HFF-Myc (cell line): Measurements from ENCODE around the gene ASB18.

ENCODE experiments used
- DNase-seq: peaks from one replicate; pipeline ENCODE4 v3.0.0-alpha.2; 2011; ENCODE audit warnings: low read depth; ENCODE audit errors: extremely low read depth
- H3K4me3 ChIP-seq: replicated peaks from 2 replicates; pipeline ENCODE4 v1.5.1; 2011; ENCODE audit warnings: low read depth, mild to moderate bottlenecking, control low read depth, low read length
- TF ChIP-seq, protein P1 (sequence below): IDR thresholded peaks from 2 replicates; pipeline ENCODE4 v1.5.1; 2012; ENCODE audit warnings: mild to moderate bottlenecking, low read depth, low read length, control low read depth; ENCODE audit errors: missing control alignments

Gene ASB18

GRCh38 chr2:236177967-236178889 lies 86.0 kb downstream of the ASB18 start:
- no peak for DNase-seq
- TF ChIP-seq, protein P1, sequence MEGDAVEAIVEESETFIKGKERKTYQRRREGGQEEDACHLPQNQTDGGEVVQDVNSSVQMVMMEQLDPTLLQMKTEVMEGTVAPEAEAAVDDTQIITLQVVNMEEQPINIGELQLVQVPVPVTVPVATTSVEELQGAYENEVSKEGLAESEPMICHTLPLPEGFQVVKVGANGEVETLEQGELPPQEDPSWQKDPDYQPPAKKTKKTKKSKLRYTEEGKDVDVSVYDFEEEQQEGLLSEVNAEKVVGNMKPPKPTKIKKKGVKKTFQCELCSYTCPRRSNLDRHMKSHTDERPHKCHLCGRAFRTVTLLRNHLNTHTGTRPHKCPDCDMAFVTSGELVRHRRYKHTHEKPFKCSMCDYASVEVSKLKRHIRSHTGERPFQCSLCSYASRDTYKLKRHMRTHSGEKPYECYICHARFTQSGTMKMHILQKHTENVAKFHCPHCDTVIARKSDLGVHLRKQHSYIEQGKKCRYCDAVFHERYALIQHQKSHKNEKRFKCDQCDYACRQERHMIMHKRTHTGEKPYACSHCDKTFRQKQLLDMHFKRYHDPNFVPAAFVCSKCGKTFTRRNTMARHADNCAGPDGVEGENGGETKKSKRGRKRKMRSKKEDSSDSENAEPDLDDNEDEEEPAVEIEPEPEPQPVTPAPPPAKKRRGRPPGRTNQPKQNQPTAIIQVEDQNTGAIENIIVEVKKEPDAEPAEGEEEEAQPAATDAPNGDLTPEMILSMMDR: peak; percentile 80
- peak overlapping the region; percentile 33 for H3K4me3 ChIP-seq

DNA sequence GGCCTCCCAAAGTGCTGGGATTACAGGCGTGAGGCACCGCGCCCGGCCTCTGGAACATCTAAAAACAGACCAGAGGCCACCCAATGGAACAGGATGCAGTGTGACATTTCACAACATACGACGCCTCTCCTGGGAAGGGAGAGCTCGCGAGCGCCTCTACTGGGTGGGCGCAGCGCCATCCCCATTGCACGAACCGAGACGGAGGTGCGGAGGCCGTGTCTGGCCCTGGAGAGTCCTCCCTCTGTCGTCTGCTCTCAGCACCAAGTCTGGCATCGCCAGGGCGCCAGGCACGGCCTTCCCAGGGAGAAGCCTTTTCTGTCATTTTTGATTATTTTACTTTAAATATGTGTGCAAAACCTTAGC lies 86.6 kb downstream of the ASB18 start:
- TF ChIP-seq, protein P1: peak; percentile 14
- no peak for DNase-seq
- H3K4me3 ChIP-seq: no peak overlapping the region

DNA sequence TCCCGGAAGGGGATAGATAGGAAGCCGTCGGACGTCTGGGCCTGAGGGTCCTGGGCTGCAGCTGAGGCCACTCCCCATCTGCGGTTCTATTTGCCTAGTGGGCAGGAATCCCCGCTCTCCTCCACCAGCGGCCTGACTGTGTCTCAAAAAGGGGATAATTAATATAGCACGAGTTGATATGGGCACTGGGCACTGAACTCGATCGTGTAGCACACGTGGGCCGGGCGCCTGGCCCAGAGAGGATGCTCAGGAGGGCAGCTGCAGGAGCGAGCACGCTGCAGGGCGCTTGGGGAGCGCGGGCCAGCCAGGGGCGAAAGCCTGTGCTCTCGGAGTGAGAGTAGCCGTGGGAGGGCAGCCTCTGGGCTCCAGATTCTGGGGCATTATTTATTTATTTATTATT lies 87.3 kb downstream of the ASB18 start:
- DNase-seq: no peak
- H3K4me3 ChIP-seq: no peak overlapping the region
- TF ChIP-seq, protein P1: no peak

GRCh38 chr2:236176417-236176816 lies 87.8 kb downstream of the ASB18 start:
- H3K4me3 ChIP-seq: no peak overlapping the region
- DNase-seq: no peak
- TF ChIP-seq, protein P1: peak; percentile 73

GRCh38 chr2:236175548-236176150 lies 88.6 kb downstream of the ASB18 start:
- DNase-seq: no peak
- TF ChIP-seq, protein P1: no peak
- H3K4me3 ChIP-seq: no peak overlapping the region

DNA sequence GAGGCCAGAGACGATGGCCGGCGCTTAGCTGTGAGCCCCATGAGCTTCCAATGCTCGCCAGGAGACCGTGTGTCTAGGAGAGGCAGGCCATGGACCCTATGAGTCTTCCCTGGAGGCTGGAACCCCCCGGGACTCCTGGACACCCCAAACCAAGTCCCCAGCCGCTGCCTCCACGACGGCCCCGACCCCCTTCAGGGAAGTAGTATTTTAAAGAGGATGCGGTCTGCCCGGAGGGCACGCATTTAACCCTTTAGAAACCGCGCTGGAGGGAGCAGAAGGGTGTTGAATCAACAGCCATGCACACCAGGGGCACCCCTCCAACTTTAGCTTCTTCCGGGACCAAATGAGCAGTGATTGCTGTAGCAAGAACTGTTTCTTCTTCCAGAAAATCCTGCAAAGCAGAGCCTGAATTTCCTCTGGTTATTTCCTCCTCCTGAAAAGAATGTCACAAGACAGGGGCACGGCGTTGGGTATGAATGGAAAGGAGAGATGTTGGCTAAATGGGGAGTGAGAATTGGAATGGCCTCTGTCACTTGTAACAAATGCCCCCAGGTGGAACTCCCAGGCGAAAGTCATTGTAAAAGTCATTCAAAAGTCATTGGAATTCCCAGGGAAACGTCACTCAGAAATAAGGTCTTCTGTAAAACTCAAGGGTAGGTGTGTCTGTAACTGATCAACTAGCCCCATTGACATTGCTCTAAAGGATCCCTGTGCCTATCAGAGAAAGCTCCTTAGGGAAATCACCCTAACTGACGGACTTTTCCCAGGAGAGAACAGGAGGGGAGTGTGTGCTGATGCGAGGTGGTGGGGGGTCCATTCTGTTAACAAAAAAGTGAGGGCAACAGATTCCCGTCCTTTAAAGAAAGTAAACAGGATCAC lies 90.2 kb downstream of the ASB18 start:
- TF ChIP-seq, protein P1: no peak
- DNase-seq: no peak
- no peak overlapping the region for H3K4me3 ChIP-seq
